Stimulated activated memory B cell treated with anti-CD40 and anti-IgM and Interleukin-4, amounts not matched to agents 10 μg/mL and 1 μg/mL and 100 μg/mL, for 72 hours (primary cell): ENCODE results near the gene RHO.

Source experiments
- ATAC-seq: fragments of 150-1000 bp; cut with Tn5 transposase; 2 replicates; pipeline ENCODE4 v1.10.0; 2021
- H3K27ac Mint-ChIP-seq: one replicate; pipeline ENCODE4 v1.8.0; 2022; ENCODE audit warnings: mild to moderate bottlenecking, mixed read lengths
- H3K27me3 Mint-ChIP-seq: one replicate; pipeline ENCODE4 v1.8.0; 2022; ENCODE audit warnings: mixed read lengths
- H3K36me3 Mint-ChIP-seq: one replicate; pipeline ENCODE4 v1.8.0; 2022; ENCODE audit warnings: mixed read lengths
- H3K4me1 Mint-ChIP-seq: one replicate; pipeline ENCODE4 v1.8.0; 2022; ENCODE audit warnings: mixed read lengths
- H3K4me3 Mint-ChIP-seq: one replicate; pipeline ENCODE4 v1.8.0; 2022; ENCODE audit warnings: mild to moderate bottlenecking, moderate library complexity, mixed read lengths
- H3K9me3 Mint-ChIP-seq: one replicate; pipeline ENCODE4 v1.8.0; 2022; ENCODE audit warnings: mixed read lengths

Gene RHO

DNA sequence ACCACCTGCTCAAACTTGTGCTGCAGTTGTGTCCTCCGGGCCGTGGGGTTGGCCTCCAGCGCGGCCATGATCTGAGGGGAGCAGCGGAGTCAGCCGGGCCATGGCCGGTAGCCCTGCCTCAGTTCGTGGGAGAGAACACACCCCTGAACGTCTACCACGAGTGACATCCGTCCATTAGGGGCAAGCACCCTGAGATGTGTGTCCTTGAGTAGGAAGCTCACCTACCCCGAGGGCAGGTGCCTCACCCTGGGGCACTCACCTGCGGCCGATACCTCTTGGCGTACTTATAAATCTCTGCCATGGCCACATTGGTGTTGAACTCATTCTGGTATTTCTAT is 27.9 kb downstream of the RHO start:
- Mint-ChIP-seq H3K4me1 (peaks cover 36% of the 10 kb centered on the region), H3K4me3 (no peak overlapping the region), H3K27ac (no peak overlapping the region), H3K36me3 (no peaks in the 10 kb centered on the region), H3K27me3 (peaks cover 22% of the 10 kb centered on the region), H3K9me3 (no peaks in the 10 kb centered on the region)
- no peak for ATAC-seq

DNA sequence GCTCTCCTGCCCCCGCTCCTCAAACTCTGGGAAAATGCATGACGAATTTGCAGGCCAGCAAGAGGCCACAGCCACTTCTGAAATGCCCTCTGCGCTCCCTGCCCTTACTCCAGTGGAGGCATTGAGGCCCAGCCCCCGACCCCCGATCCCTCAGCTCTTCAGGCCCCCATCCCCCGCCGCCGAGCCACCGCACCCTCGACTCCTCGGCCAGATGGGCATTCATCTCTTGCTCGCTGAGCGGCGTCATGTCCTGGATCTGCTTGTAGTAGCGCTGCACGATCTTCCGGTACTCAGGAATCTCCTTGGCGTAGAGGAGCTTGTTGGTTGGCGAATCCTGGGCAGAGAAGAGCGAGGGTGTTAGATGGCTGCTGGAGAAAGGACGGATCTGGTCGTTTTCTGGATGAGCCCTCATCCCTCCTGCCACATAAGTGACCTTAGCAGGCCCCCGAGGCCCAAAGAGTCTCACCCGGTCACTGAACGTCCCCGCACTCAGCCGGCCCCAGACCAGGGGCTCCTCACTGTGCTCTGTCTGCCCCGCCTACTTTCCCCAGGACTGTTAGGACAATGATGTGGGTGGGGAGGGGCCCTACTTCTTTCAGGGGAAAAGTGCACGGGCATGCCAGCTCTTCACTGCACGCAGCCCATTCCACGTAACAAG is 28.6 kb downstream of the RHO start:
- no peaks in the 10 kb centered on the region for H3K9me3 Mint-ChIP-seq
- H3K36me3 Mint-ChIP-seq: no peaks in the 10 kb centered on the region
- no peak overlapping the region for H3K4me3 Mint-ChIP-seq
- peaks cover 36% of the 10 kb centered on the region for H3K4me1 Mint-ChIP-seq
- H3K27me3 Mint-ChIP-seq: peaks cover 22% of the 10 kb centered on the region
- ATAC-seq: no peak
- no peak overlapping the region for H3K27ac Mint-ChIP-seq

DNA sequence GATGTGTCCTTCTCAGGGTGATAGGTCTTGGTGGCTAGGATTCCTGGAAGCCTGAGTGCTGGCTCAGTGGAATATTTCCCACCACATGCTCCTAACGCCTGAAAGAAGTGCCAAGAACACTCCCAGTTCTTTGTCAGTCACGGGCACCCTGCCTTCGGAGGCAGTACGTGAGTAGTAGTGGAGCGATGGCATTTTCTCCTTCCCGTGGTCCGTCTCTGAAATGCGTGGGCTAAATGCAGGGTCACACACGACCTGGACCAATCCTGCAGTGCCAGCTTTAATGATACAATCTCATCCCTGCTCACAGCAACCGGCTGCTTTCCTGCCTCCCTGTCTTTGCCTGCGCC is 29.1 kb downstream of the RHO start:
- Mint-ChIP-seq H3K4me1 (peaks cover 36% of the 10 kb centered on the region), H3K27ac (no peak overlapping the region)

GRCh38 chr3:129558081-129558771 is 29.8 kb downstream of the RHO start:
- Mint-ChIP-seq H3K4me1 (peaks cover 36% of the 10 kb centered on the region), H3K9me3 (no peaks in the 10 kb centered on the region), H3K27me3 (peaks cover 15% of the 10 kb centered on the region), H3K27ac (peak overlapping the region; percentile 24), H3K36me3 (no peaks in the 10 kb centered on the region), H3K4me3 (no peak overlapping the region)
- ATAC-seq: no peak

More for the DNA sequence above, 29.1 kb downstream of the RHO start:
- ATAC-seq: no peak
- H3K36me3 Mint-ChIP-seq: no peaks in the 10 kb centered on the region
- H3K27me3 Mint-ChIP-seq: peaks cover 22% of the 10 kb centered on the region
- H3K9me3 Mint-ChIP-seq: no peaks in the 10 kb centered on the region
- H3K4me3 Mint-ChIP-seq: no peak overlapping the region

DNA sequence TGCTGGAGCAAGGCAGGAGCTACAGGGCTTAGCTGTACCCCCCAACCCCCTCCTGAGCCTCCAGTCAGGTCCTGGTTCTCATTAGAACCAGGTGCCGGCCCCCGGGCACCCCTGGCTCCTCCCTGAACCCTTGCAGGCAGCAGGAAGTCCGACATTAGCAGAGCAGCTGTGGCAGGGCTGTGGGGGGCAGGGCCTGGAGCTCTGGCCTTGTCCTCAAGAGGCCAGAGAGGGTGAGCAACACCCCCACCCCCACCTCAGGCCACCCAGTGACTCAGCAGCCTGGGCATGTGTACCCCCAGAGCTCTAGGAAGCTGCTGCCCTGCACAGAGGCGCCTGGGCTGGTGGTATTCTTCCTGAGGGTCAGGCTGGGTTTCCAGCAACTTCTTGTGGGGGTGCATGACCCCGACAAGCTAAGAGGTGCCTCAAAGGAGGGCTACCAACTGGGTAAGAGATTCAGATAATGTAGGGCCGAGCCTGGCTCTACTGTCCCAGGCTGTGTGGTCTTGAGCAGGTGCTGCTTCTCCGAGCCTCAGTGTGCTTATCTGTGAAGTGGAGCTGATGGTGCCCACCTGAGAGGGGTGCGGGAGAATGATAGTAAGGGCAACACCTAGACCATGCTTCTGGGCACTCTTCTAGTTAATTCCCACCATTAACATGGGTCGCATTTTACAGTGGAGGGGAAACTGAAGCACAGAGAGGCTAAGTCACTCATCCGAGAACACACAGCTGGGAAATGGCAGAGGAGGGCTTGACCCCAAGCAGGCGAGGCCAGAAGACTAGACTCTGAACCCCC is 30.5 kb downstream of the RHO start:
- peaks cover 14% of the 10 kb centered on the region for H3K27me3 Mint-ChIP-seq
- H3K27ac Mint-ChIP-seq: peak overlapping the region; percentile 24
- no peak overlapping the region for H3K4me3 Mint-ChIP-seq
- H3K36me3 Mint-ChIP-seq: no peaks in the 10 kb centered on the region
- H3K9me3 Mint-ChIP-seq: no peaks in the 10 kb centered on the region
- H3K4me1 Mint-ChIP-seq: peaks cover 35% of the 10 kb centered on the region
- no peak for ATAC-seq

DNA sequence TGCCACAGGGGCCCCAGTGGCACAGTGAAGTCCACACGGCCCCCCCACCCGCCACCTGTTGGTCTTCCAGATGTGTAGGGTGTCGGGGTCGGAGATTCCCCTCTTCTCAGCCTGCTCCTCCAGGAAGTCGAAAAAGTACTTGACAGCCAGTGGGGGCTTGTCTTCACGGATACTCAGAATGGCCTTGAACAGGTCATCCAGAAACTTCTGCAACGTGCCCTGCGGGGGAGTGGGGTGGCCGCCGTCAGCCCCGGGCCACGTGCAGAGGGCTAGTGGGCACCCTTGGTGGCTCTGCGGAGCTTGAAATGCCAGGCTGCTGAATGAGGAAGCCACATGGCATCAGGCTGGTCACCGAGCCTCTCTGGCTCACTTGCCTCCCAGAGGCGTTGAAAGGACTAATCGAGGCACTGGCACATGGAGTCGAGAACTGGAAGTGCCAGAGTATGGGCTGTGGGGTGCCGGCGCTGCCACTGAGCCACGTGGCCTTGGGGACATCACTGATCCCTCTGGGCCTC is 31.2 kb downstream of the RHO start:
- peaks cover 28% of the 10 kb centered on the region for H3K4me1 Mint-ChIP-seq
- ATAC-seq: no peak
- H3K4me3 Mint-ChIP-seq: no peak overlapping the region
- no peaks in the 10 kb centered on the region for H3K36me3 Mint-ChIP-seq
- H3K27me3 Mint-ChIP-seq: peaks cover 14% of the 10 kb centered on the region
- H3K9me3 Mint-ChIP-seq: no peaks in the 10 kb centered on the region
- peak overlapping the region; percentile 24 for H3K27ac Mint-ChIP-seq

DNA sequence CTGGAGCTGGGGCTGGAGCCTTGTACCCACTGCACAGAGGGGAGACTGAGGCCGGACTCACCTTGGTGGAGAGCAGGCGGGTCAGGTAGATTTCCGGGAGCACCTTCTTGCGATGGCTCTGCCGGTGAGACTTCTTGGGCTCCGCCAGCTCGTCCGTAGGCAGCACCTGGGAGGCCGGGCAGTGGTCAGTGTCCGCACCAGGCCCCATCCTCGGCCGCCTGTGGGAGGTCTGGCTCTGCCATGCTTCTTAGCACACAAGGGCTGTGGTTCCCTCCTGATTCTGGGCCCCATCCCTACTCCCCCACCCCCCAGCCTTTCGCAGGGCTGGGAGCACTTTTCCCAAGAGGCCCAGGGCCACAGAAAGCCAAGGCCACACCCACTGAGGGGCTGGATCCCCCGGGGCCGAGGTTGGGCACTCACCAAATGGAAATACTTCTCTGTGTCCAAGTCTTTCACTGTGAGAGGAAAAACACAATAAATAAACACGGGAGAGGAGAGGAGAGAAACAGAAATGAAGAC is 31.9 kb downstream of the RHO start:
- Mint-ChIP-seq H3K36me3 (no peaks in the 10 kb centered on the region), H3K27ac (peak overlapping the region; percentile 46), H3K27me3 (peaks cover 14% of the 10 kb centered on the region), H3K4me3 (no peak overlapping the region), H3K4me1 (peaks cover 24% of the 10 kb centered on the region), H3K9me3 (no peaks in the 10 kb centered on the region)
- no peak for ATAC-seq

- Mint-ChIP-seq H3K27ac (peak overlapping the region; percentile 46), H3K4me1 (peaks cover 19% of the 10 kb centered on the region), H3K27me3 (peaks cover 14% of the 10 kb centered on the region), H3K4me3 (no peak overlapping the region), H3K9me3 (no peaks in the 10 kb centered on the region), H3K36me3 (no peaks in the 10 kb centered on the region)
- peak; percentile 24 for ATAC-seq
Observed at GRCh38 chr3:129560911-129561594, 32.6 kb downstream of the RHO start.

GRCh38 chr3:129561619-129562248 is 33.3 kb downstream of the RHO start:
- Mint-ChIP-seq H3K9me3 (no peaks in the 10 kb centered on the region), H3K4me3 (no peak overlapping the region), H3K4me1 (peaks cover 19% of the 10 kb centered on the region), H3K36me3 (no peaks in the 10 kb centered on the region), H3K27me3 (peaks cover 14% of the 10 kb centered on the region), H3K27ac (no peak overlapping the region)
- ATAC-seq: no peak

DNA sequence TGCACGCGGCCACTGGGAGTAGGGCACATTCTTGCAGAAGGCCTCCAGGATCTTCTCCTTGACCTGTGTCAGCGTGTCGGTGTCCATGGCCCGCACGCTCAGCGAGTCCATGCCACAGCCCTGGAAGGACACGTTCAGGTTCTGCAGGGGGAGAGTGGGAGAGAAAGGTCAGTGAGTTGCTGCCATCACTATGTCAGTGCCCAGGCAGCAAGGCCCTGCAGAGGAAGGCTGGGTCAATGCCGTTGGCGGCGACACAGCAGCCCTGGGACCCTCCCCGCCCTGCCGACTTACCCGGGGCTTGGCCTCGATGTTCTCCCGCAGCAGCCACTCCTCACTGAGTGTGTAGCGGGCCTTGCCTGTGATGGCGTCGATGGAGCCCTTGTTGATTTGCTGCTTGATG is 34.4 kb downstream of the RHO start:
- Mint-ChIP-seq H3K36me3 (no peaks in the 10 kb centered on the region), H3K27ac (no peak overlapping the region), H3K4me1 (peaks cover 19% of the 10 kb centered on the region)

DNA sequence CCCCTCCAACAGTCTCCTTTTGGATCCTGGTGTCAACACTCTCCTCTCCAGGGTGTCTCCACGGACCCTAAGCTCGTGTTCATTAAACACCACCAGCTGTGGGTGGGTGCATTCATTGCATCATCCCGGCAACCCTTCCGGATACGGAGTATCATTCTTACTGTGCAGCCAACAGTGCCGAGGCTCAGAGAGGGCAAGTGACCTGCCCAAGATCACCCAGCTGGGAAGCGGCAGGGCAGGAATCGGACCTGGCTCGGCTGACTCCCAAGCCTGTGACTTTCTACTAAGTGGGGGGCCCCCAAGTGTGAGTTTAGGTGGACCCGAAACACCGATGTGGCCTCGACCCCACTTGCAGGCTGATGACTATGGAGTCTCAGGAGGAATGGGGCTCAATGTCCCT is 34.9 kb downstream of the RHO start:
- ATAC-seq: no peak
- Mint-ChIP-seq H3K4me3 (no peak overlapping the region), H3K27me3 (peaks cover 3% of the 10 kb centered on the region), H3K27ac (no peak overlapping the region), H3K9me3 (no peaks in the 10 kb centered on the region), H3K4me1 (peaks cover 16% of the 10 kb centered on the region), H3K36me3 (no peaks in the 10 kb centered on the region)

More for the DNA sequence above, 34.4 kb downstream of the RHO start:
- H3K4me3 Mint-ChIP-seq: no peak overlapping the region
- peaks cover 8% of the 10 kb centered on the region for H3K27me3 Mint-ChIP-seq
- H3K9me3 Mint-ChIP-seq: no peaks in the 10 kb centered on the region
- ATAC-seq: no peak

GRCh38 chr3:129563850-129564535 is 35.6 kb downstream of the RHO start:
- H3K4me1 Mint-ChIP-seq: peaks cover 10% of the 10 kb centered on the region
- no peak overlapping the region for H3K27ac Mint-ChIP-seq
- no peak overlapping the region for H3K4me3 Mint-ChIP-seq
- no peaks in the 10 kb centered on the region for H3K27me3 Mint-ChIP-seq
- no peaks in the 10 kb centered on the region for H3K36me3 Mint-ChIP-seq
- no peaks in the 10 kb centered on the region for H3K9me3 Mint-ChIP-seq
- no peak for ATAC-seq

GRCh38 chr3:129564981-129565644 is 36.7 kb downstream of the RHO start:
- Mint-ChIP-seq H3K27me3 (no peaks in the 10 kb centered on the region), H3K36me3 (no peaks in the 10 kb centered on the region), H3K27ac (peak overlapping the region; percentile 15), H3K4me3 (no peak overlapping the region), H3K9me3 (no peaks in the 10 kb centered on the region), H3K4me1 (peaks cover 7% of the 10 kb centered on the region)
- ATAC-seq: no peak

DNA sequence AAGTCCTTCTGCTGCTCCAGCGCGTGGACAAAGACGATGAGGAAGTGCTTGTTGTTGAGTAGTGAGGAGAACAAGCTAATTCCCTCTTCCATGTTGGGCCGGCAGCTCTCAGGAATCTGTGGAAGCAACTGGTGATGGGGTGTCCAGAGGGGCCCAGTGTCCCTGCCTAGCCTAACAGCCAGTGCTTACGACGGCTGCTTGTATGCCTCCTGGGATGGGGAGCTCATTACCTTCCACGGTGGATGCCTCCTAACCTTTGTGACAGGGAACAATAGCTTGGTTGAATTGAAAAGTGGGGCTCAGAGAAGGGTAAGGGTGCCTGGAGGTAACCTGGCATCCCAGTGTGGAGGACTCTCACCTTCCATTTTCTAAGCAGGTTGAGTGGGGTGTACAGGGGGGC is 37.5 kb downstream of the RHO start:
- Mint-ChIP-seq H3K36me3 (no peaks in the 10 kb centered on the region), H3K4me3 (no peak overlapping the region), H3K9me3 (no peaks in the 10 kb centered on the region), H3K27ac (peak overlapping the region; percentile 12), H3K4me1 (peaks cover 2% of the 10 kb centered on the region), H3K27me3 (no peaks in the 10 kb centered on the region)
- no peak for ATAC-seq
